A673 (cell line): ENCODE measurements around the gene SLC25A31. TPM values are rescaled to one million over a fixed set of nuclear protein-coding genes. Genes with fewer than 3 reads are reported as not detected.

Experiments
- BruUV-seq: library from RNA; stranded (reverse); fragments of 400-500 nt; replicated peaks from 2 replicates; lab custom pipeline; 2021; lab: Mats Ljungman, UMichigan
- CTCF ChIA-PET: fragments of 300-600 bp; sonication (Branson Sonifier 250); formaldehyde crosslinking; loops from one replicate; lab custom pipeline; 2022; ENCODE audit warnings: antibody characterized with exemption; lab: Charles Lee
- POLR2A ChIA-PET: fragments of 300-600 bp; sonication (Branson Sonifier 250); formaldehyde crosslinking; loops from one replicate; lab custom pipeline; 2022; ENCODE audit warnings: antibody characterized with exemption; ENCODE audit not compliant: low non-redundant PET; lab: Charles Lee
- DNase-seq: peaks from one replicate; pipeline ENCODE4 v3.0.0-alpha.2; 2015; ENCODE audit warnings: low spot score
- H3K27ac ChIP-seq: fragments of 200-600 bp; sonication (generic); 2 replicates; pipeline ENCODE4 v1.5.1; 2016; ENCODE audit warnings: mixed run types, low read depth, mild to moderate bottlenecking, mixed read lengths, antibody characterized with exemption, low read length; ENCODE audit not compliant: poor library complexity, severe bottlenecking
- H3K27me3 ChIP-seq: fragments of 200-600 bp; sonication (generic); replicated peaks from 2 replicates; pipeline ENCODE4 v1.6.1; 2017; ENCODE audit warnings: mixed run types, low read depth, mild to moderate bottlenecking, mixed read lengths, antibody characterized with exemption, low read length; ENCODE audit not compliant: insufficient read depth, poor library complexity
- H3K36me3 ChIP-seq: fragments of 200-600 bp; sonication (generic); 2 replicates; pipeline ENCODE4 v1.6.1; 2016; ENCODE audit warnings: mixed run types, mild to moderate bottlenecking, mixed read lengths, antibody characterized with exemption, low read length; ENCODE audit not compliant: insufficient read depth, poor library complexity, severe bottlenecking
- H3K4me1 ChIP-seq: fragments of 200-600 bp; sonication (generic); 2 replicates; pipeline ENCODE4 v1.6.1; 2017; ENCODE audit warnings: mixed run types, mild to moderate bottlenecking, mixed read lengths, antibody characterized with exemption, low read length; ENCODE audit not compliant: insufficient read depth, poor library complexity, severe bottlenecking
- H3K4me3 ChIP-seq: fragments of 200-600 bp; sonication (generic); 2 replicates; pipeline ENCODE4 v1.5.1; 2016; ENCODE audit warnings: low read depth, mixed run types, mild to moderate bottlenecking, mixed read lengths, low read length; ENCODE audit not compliant: poor library complexity, severe bottlenecking
- H3K9me3 ChIP-seq: fragments of 200-600 bp; sonication (generic); 2 replicates; pipeline ENCODE4 v1.6.1; 2016; ENCODE audit warnings: mixed run types, low read depth, mild to moderate bottlenecking, mixed read lengths, antibody characterized with exemption, low read length; ENCODE audit not compliant: poor library complexity, severe bottlenecking
- CTCF ChIP-seq: fragments of 300-800, 200-600 bp; sonication (generic); conservative IDR thresholded peaks from 2 replicates; pipeline ENCODE4 v1.5.1; 2017; ENCODE audit warnings: low read depth, mild to moderate bottlenecking, antibody characterized with exemption, low read length, moderate library complexity, mixed read lengths
- EZH2 ChIP-seq: fragments of 200-600 bp; sonication (generic); IDR thresholded peaks from 2 replicates; pipeline ENCODE4 v1.6.1; 2017; ENCODE audit warnings: borderline replicate concordance, low read depth, mild to moderate bottlenecking, mixed read lengths, antibody characterized with exemption, low read length; ENCODE audit not compliant: poor library complexity, severe bottlenecking
- intact Hi-C: fragments of 100-400 bp; cut with micrococcal nuclease; formaldehyde crosslinking; loops from one replicate; pipeline ENCODE4 v1.10.0; 2022; ENCODE audit not compliant: unreplicated experiment
- total RNA-seq: library from RNA; stranded (reverse); gene quantifications from 2 replicates; pipeline ENCODE4 v1.2.3, GENCODE V29; 2021

SLC25A31 gene
- total RNA-seq, 1 experiment from 2014 or later: not detected

GRCh38 chr4:127777487-127777886 lies 47.3 kb downstream of the SLC25A31 start:
- H3K4me3 ChIP-seq: no peak overlapping the region
- peaks cover 19% of the 10 kb centered on the region for H3K27me3 ChIP-seq
- no peaks in the 10 kb centered on the region for H3K9me3 ChIP-seq
- H3K4me1 ChIP-seq: no peaks in the 10 kb centered on the region
- no TSS peak for BruUV-seq
- intact Hi-C loops: no loop called here
- H3K36me3 ChIP-seq: no peaks in the 10 kb centered on the region
- ChIA-PET CTCF (no interaction called here), POLR2A (no interaction called here)
- TF ChIP-seq EZH2: no peak
- TF ChIP-seq CTCF: no peak
- DNase-seq: no peak
- no peak overlapping the region for H3K27ac ChIP-seq

- POLR2A ChIA-PET: no interaction called here
- H3K27me3 ChIP-seq: peaks cover 21% of the 10 kb centered on the region
- intact Hi-C loops: no loop called here
These were observed 47.9 kb downstream of the SLC25A31 start for GRCh38 chr4:127778102-127778501.

GRCh38 chr4:127780598-127780997 lies 50.4 kb downstream of the SLC25A31 start:
- H3K4me3 ChIP-seq: no peak overlapping the region
- POLR2A ChIA-PET: no interaction called here
- no peaks in the 10 kb centered on the region for H3K4me1 ChIP-seq
- no TSS peak for BruUV-seq
- no peak for TF ChIP-seq CTCF
- no peak for TF ChIP-seq EZH2
- CTCF ChIA-PET: no interaction called here
- no peak overlapping the region for H3K27ac ChIP-seq
- H3K9me3 ChIP-seq: no peaks in the 10 kb centered on the region
- H3K36me3 ChIP-seq: no peaks in the 10 kb centered on the region
- intact Hi-C loops: loop anchor here (5.0 to 10.0 kb wide), 2 partner anchors 102 to 274 kb away; partner anchors contain the start of gene PLK4
- H3K27me3 ChIP-seq: peaks cover 33% of the 10 kb centered on the region
- DNase-seq: no peak

More at GRCh38 chr4:127778102-127778501, 47.9 kb downstream of the SLC25A31 start:
- CTCF ChIA-PET: no interaction called here
- Histone ChIP-seq H3K36me3 (no peaks in the 10 kb centered on the region), H3K9me3 (no peaks in the 10 kb centered on the region), H3K4me1 (no peaks in the 10 kb centered on the region), H3K4me3 (no peak overlapping the region), H3K27ac (no peak overlapping the region)
- TF ChIP-seq EZH2 (no peak), CTCF (no peak)
- no TSS peak for BruUV-seq
- no peak for DNase-seq
